ENCODE measurements around the gene CDC42EP3. TPM values are rescaled to one million over a fixed set of nuclear protein-coding genes. Genes with fewer than 3 reads are reported as not detected.

Gene CDC42EP3
- total RNA-seq, 1 donor = 136 TPM

DNA sequence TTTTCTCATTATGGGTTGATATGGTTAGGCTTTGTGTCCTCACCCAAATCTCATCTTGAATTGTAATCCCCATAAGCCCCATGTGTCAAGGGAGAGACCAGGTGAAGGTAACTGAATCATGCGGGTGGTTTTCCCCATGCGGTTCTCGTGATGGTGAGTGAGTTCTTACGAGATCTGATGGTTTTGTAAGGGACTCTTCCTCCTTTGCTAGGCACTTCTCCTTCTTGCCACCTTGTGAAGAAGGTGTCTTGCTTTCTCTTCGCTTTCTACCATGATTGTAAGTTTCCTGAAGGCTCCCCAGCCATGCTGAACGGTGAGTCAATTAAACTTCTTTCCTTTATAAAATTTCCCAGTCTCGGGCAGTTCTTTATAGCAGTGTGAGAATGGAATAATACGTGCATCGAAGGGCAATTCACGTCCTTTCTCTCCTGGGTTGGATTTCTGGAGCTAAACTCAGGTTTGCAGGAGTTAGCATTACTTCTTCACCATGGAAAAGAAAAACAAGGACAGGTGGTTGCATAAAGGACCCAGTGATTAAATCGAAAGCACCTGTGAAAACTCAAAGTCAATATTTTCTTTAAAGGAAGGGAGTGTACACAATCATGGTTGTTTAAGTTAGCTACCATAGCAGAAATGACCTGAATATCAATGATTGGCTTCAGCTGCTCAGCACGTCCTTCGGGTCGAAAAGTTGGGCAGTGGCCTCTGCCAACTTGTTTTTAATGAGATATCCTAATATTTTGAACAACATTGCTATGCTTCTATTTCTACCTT, 54.1 kb downstream of the CDC42EP3 start:
- Histone ChIP-seq H3K4me2 (ENCODE audit: insufficient read depth, low read length) (no peak overlapping the region), H3K4me3 (ENCODE audit: insufficient read depth, low read length) (no peak overlapping the region), H3K27me3 (ENCODE audit: insufficient read depth, low read length) (no peaks in the 10 kb centered on the region), H3K36me3 (ENCODE audit: insufficient read depth, low read length) (no peaks in the 10 kb centered on the region), H3K4me1 (ENCODE audit: insufficient read depth, low read length) (peaks cover 26% of the 10 kb centered on the region), H2AFZ (ENCODE audit: low read length) (no peak overlapping the region), H4K20me1 (ENCODE audit: insufficient read depth, low read length) (no peaks in the 10 kb centered on the region), H3K79me2 (ENCODE audit: insufficient read depth, low read length) (no peaks in the 10 kb centered on the region), H3K9me3 (ENCODE audit: low read depth, low read length) (no peaks in the 10 kb centered on the region), H3K27ac (ENCODE audit: low read depth, low read length) (no peak overlapping the region)
- TF ChIP-seq, protein P1, sequence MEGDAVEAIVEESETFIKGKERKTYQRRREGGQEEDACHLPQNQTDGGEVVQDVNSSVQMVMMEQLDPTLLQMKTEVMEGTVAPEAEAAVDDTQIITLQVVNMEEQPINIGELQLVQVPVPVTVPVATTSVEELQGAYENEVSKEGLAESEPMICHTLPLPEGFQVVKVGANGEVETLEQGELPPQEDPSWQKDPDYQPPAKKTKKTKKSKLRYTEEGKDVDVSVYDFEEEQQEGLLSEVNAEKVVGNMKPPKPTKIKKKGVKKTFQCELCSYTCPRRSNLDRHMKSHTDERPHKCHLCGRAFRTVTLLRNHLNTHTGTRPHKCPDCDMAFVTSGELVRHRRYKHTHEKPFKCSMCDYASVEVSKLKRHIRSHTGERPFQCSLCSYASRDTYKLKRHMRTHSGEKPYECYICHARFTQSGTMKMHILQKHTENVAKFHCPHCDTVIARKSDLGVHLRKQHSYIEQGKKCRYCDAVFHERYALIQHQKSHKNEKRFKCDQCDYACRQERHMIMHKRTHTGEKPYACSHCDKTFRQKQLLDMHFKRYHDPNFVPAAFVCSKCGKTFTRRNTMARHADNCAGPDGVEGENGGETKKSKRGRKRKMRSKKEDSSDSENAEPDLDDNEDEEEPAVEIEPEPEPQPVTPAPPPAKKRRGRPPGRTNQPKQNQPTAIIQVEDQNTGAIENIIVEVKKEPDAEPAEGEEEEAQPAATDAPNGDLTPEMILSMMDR (IDR thresholded peaks at IDR 0.05; ENCODE audit: extremely low read depth, low read depth, low read length) = no peak
- no peak for DNase-seq (ENCODE audit: insufficient read length, low spot score, missing footprints)

- Histone ChIP-seq H3K4me2 (ENCODE audit: insufficient read depth, low read length) (no peak overlapping the region), H3K27me3 (ENCODE audit: insufficient read depth, low read length) (no peaks in the 10 kb centered on the region), H4K20me1 (ENCODE audit: insufficient read depth, low read length) (no peaks in the 10 kb centered on the region), H3K27ac (ENCODE audit: low read depth, low read length) (peak overlapping the region; percentile 49), H3K9me3 (ENCODE audit: low read depth, low read length) (no peaks in the 10 kb centered on the region), H3K4me3 (ENCODE audit: insufficient read depth, low read length) (no peak overlapping the region), H3K79me2 (ENCODE audit: insufficient read depth, low read length) (no peaks in the 10 kb centered on the region), H2AFZ (ENCODE audit: low read length) (no peak overlapping the region), H3K4me1 (ENCODE audit: insufficient read depth, low read length) (peaks cover 26% of the 10 kb centered on the region), H3K36me3 (ENCODE audit: insufficient read depth, low read length) (no peaks in the 10 kb centered on the region)
- TF ChIP-seq, protein P1 (IDR thresholded peaks at IDR 0.05; ENCODE audit: extremely low read depth, low read depth, low read length) = no peak
- no peak for DNase-seq (ENCODE audit: insufficient read length, low spot score, missing footprints)
These were observed 54.8 kb downstream of the CDC42EP3 start for GRCh38 chr2:37616677-37617005.

- DNase-seq (ENCODE audit: insufficient read length, low spot score, missing footprints) = no peak
- no peak overlapping the region for H3K4me2 ChIP-seq (ENCODE audit: insufficient read depth, low read length)
- H4K20me1 ChIP-seq (ENCODE audit: insufficient read depth, low read length) = no peaks in the 10 kb centered on the region
- H3K4me3 ChIP-seq (ENCODE audit: insufficient read depth, low read length) = no peak overlapping the region
- H3K27ac ChIP-seq (ENCODE audit: low read depth, low read length) = peak overlapping the region; percentile 49
- TF ChIP-seq, protein P1 (IDR thresholded peaks at IDR 0.05; ENCODE audit: extremely low read depth, low read depth, low read length) = no peak
- H3K9me3 ChIP-seq (ENCODE audit: low read depth, low read length) = no peaks in the 10 kb centered on the region
- H3K27me3 ChIP-seq (ENCODE audit: insufficient read depth, low read length) = no peaks in the 10 kb centered on the region
- no peaks in the 10 kb centered on the region for H3K79me2 ChIP-seq (ENCODE audit: insufficient read depth, low read length)
- peaks cover 26% of the 10 kb centered on the region for H3K4me1 ChIP-seq (ENCODE audit: insufficient read depth, low read length)
- no peaks in the 10 kb centered on the region for H3K36me3 ChIP-seq (ENCODE audit: insufficient read depth, low read length)
- H2AFZ ChIP-seq (ENCODE audit: low read length) = no peak overlapping the region
These were observed 55.4 kb downstream of the CDC42EP3 start for GRCh38 chr2:37615804-37616676.

Measured in osteoblast (primary cell).